Retinal pigment epithelial cell (primary cell): ENCODE results near the gene GBP7.

ENCODE experiments used
- DNase-seq: peaks from one replicate; pipeline ENCODE4 v3.0.0-alpha.2; 2010; ENCODE audit warnings: low read depth
- H3K4me3 ChIP-seq: 2 replicates; pipeline ENCODE4 v1.5.1; 2011; ENCODE audit warnings: mild to moderate bottlenecking, low read length, control low read depth, moderate library complexity
- CTCF ChIP-seq: conservative IDR thresholded peaks from 2 replicates; pipeline ENCODE4 v1.5.1; 2011; ENCODE audit warnings: low read depth, low read length, control low read depth, inconsistent platforms

GBP7 gene

DNA sequence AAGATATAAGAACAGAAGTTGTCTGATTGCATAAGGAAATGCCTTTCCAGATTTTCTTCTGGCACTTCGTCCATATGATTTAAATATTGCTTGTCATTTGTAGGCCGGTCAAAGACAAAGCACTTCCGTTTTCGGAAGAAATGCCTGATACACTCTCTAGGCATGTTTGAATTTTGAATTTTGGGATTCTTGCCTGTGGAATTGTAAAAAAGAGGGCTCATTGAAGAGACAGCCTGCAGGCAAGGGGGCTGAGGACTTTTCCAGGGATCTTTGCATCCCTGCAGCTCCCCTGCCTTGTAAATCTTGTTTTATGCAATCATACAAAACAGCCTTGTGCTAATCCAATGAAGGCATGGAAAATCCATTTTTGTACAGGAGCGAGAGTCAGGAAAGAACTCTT, 15.5 kb upstream of the GBP7 start:
- TF ChIP-seq CTCF, result no peak
- H3K4me3 ChIP-seq, result no peak overlapping the region

DNA sequence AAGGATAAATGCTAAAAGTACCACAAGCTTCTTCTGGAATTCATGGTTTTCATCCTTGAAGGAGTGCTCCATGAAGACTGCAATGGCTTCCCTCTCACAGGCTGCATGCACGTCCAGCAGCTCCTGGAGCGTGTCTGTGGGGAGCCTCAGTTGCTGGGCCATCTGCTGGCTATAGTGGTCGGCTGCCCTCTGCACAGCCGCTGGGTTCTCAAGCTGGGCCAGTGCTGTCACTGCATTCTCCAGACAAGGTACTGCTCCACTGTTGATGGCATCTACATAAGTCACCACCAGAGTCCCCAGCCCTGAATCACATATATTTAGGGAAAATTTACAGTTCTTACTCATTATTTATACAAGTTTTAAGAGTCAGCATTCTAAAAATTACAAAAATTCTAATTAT, 14.2 kb upstream of the GBP7 start:
- no peak for DNase-seq
- no peak for TF ChIP-seq CTCF
- no peak overlapping the region for H3K4me3 ChIP-seq

More for the DNA sequence above, 15.5 kb upstream of the GBP7 start:
- no peak for DNase-seq

- no peak for TF ChIP-seq CTCF
- no peak for DNase-seq
- no peak overlapping the region for H3K4me3 ChIP-seq
Measured at GRCh38 chr1:89179343-89179742, 3.5 kb upstream of the GBP7 start.

GRCh38 chr1:89176971-89177370, 1.2 kb upstream of the GBP7 start:
- no peak for TF ChIP-seq CTCF
- no peak for DNase-seq
- H3K4me3 ChIP-seq, result no peak overlapping the region

DNA sequence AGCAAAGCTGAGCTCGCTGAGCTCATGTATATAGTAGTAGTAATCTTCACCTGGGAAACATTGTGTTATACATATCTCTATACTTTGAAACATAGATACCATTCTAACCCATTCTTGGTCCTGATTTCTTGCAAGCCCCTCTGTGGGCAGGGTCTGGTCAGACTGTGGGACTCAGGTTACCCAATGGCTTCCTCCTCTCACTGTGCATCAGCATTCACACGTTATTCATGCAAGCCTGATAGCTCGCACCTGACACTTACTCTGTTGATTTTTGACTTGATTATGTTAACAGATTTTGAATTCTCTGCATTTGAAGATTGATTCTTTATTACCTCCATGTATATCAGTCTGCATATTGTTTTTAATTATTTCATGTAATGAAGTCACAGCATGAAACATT, 1.3 kb downstream of the GBP7 start:
- no peak overlapping the region for H3K4me3 ChIP-seq
- no peak for TF ChIP-seq CTCF
- DNase-seq, result no peak

DNA sequence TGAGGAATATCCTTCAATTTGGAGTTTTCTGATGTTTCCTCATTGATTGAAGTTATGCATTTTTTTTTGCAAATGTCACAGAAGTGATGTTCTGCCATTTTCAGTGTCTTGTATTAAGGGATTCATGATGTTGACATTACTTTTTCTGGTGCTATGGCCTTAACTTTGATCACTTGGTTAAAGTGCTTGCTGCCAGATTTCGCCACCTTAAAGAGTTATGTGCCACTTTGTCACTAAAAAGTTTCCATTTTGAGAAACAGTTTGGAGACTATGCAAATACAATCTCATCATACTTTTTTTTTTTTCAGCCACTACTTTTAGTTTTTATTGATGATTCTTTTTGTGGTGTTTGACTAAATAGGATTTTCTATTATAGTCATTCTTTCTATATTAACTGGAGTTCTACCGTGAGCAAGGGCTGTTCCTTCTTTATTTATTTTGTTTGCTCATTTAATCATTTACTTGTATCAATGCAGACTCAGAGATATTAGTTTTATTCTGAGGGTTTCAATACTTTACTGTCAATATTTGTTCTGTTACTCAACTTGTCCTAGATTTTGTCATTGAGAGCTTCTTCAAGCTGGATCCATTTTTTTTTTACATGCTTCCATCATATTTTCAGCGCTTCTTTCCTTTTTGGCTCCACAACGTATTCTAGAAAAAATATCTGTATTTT, 3.2 kb downstream of the GBP7 start:
- no peak for DNase-seq
- no peak overlapping the region for H3K4me3 ChIP-seq
- no peak for TF ChIP-seq CTCF

DNA sequence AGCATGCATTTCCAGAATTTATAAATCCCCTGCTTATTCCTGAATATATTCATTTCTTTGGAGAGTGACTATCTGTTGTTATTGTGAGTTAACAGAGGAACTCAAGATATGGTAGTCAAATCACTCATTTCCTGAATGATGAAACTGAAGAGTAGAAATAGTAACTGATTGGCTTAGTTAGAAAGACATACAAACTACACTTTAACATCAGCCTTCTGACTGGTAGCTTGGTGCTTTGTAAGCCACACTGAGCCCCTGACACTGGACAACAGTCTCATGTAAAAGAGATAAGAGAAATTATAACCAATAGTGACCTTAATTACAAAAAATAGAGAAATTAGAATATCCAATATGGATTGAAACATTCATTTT, 4.8 kb downstream of the GBP7 start:
- TF ChIP-seq CTCF, result no peak
- H3K4me3 ChIP-seq, result no peak overlapping the region
- no peak for DNase-seq
